HepG2 (cell line): Measurements from ENCODE around the gene ACADS. TPM values are rescaled to one million over a fixed set of nuclear protein-coding genes. Genes with fewer than 3 reads are reported as not detected.

Experiments used
- ATAC-seq: fragments of 200-7000 bp; cut with Tn5 transposase; 3 replicates; pipeline ENCODE4 v1.9.1; 2020; ENCODE audit warnings: mild to moderate bottlenecking, moderate library complexity
- BruUV-seq: library from RNA; stranded (reverse); fragments of 400-500 nt; replicated peaks from 2 replicates; lab custom pipeline; 2021; lab: Mats Ljungman, UMichigan
- CTCF ChIA-PET: fragments of 300-600 bp; formaldehyde crosslinking; extraction: SDS; loops from one replicate; lab custom pipeline; 2021; ENCODE audit warnings: low total read pairs, inconsistent platforms, low intra/inter-chr PET ratio; lab: Yijun Ruan, JAX
- POLR2A ChIA-PET: fragments of 350-600 bp; sonication (Branson Sonifier 250); formaldehyde crosslinking; loops from one replicate; lab custom pipeline; 2020; ENCODE audit warnings: antibody characterized with exemption, inconsistent platforms; lab: Yijun Ruan, JAX
- DNase-seq: peaks from one replicate; pipeline ENCODE4 v3.0.0-alpha.2; 2015; ENCODE audit warnings: low spot score
- FAIRE-seq: peaks from 3 replicates; lab custom pipeline; 2011; peaks lifted over from hg19 to GRCh38; lab: Jason Lieb, UNC
- H2AFZ ChIP-seq: one replicate; pipeline ENCODE4 v1.6.1; 2011; ENCODE audit warnings: low read length, inconsistent platforms
- H3K27ac ChIP-seq: fragments of 300-600 bp; 3 replicates; pipeline ENCODE4 v1.8.0; 2011; ENCODE audit warnings: mixed run types, mild to moderate bottlenecking, mixed read lengths, low read length, inconsistent platforms; ENCODE audit not compliant: insufficient read depth; ENCODE audit errors: extremely low read length
- H3K27me3 ChIP-seq, 2 experiments: fragments of 200-600 bp in 1 of 2; 2 replicates in 1 of 2; 3 replicates in 1 of 2; pipeline versions ENCODE4 v1.6.0 to v1.8.0; 2011; ENCODE audit warnings: low read length in 2 of 2, mild to moderate bottlenecking in 2 of 2, moderate library complexity in 2 of 2, inconsistent platforms in 1 of 2; ENCODE audit not compliant: insufficient read depth in 2 of 2, control insufficient read depth in 1 of 2
- H3K36me3 ChIP-seq, 2 experiments: fragments of 200-600 bp in 1 of 2; replicated peaks in 1 of 2; 2 replicates in 1 of 2; 3 replicates in 1 of 2; pipeline versions ENCODE4 v1.5.1 to v1.8.0; 2011; ENCODE audit warnings: low read length in 2 of 2, inconsistent platforms in 1 of 2; ENCODE audit not compliant: insufficient read depth in 2 of 2, control insufficient read depth in 1 of 2
- H3K4me1 ChIP-seq: 2 replicates; pipeline ENCODE4 v1.5.1; 2012; ENCODE audit warnings: low read length, inconsistent platforms; ENCODE audit not compliant: insufficient read depth
- H3K4me2 ChIP-seq: 2 replicates; pipeline ENCODE4 v1.6.0; 2011; ENCODE audit warnings: low read depth, low read length, inconsistent platforms
- H3K4me3 ChIP-seq, 3 experiments: fragments of 200-600 bp in 1 of 3; sonication (generic), shearing (Covaris generic) in 1 of 3; replicated peaks in 1 of 3; 2 replicates each; pipeline ENCODE4 v1.5.1; 2011 to 2016; ENCODE audit warnings: low read length in 3 of 3, inconsistent platforms in 2 of 3, low read depth in 2 of 3, mild to moderate bottlenecking in 2 of 3, control low read depth in 1 of 3, mixed read lengths in 1 of 3; ENCODE audit not compliant: insufficient read depth in 1 of 3
- H3K79me2 ChIP-seq: one replicate; pipeline ENCODE4 v1.6.1; 2011; ENCODE audit warnings: low read length, inconsistent platforms; ENCODE audit not compliant: insufficient read depth
- H3K9ac ChIP-seq: 2 replicates; pipeline ENCODE4 v1.6.0; 2011; ENCODE audit warnings: mild to moderate bottlenecking, low read depth, low read length, inconsistent platforms; ENCODE audit not compliant: insufficient read depth
- H3K9me3 ChIP-seq: 2 replicates; pipeline ENCODE4 v1.5.1; 2012; ENCODE audit warnings: mild to moderate bottlenecking, low read length
- H4K20me1 ChIP-seq: 2 replicates; pipeline ENCODE4 v1.6.0; 2011; ENCODE audit warnings: inconsistent platforms, mild to moderate bottlenecking, low read length, moderate library complexity; ENCODE audit not compliant: insufficient read depth
- PAF1 ChIP-seq: IDR thresholded peaks from 2 replicates; pipeline ENCODE4 v1.6.1; 2016; ENCODE audit warnings: missing genetic modification reagents, missing compliant biosample characterization
- PRDM15 ChIP-seq: sonication (generic); formaldehyde crosslinking; IDR thresholded peaks from 2 replicates; pipeline ENCODE4 v1.4.0; 2020; ENCODE audit warnings: missing genetic modification reagents
- TMF1 ChIP-seq: sonication (generic); formaldehyde crosslinking; IDR thresholded peaks from 2 replicates; pipeline ENCODE4 v1.8.1; 2022; ENCODE audit warnings: low read depth, missing genetic modification reagents
- ZBED4 ChIP-seq: sonication (generic); formaldehyde crosslinking; IDR thresholded peaks from 2 replicates; pipeline ENCODE4 v1.4.0; 2020; ENCODE audit warnings: missing genetic modification reagents, borderline replicate concordance
- ZFP91 ChIP-seq: sonication (generic); formaldehyde crosslinking; IDR thresholded peaks from 2 replicates; pipeline ENCODE4 v1.9.0; 2022; ENCODE audit warnings: missing genetic modification reagents, mild to moderate bottlenecking, borderline replicate concordance
- WGBS: methylation state at CpG from one replicate; pipeline ENCODE4 v1.1.6; 2017; ENCODE audit warnings: low lambda C conversion rate; 5-methylcytosine and 5-hydroxymethylcytosine counted together
- in situ Hi-C: cut with HindIII; loops from 2 replicates; pipeline ENCODE4 v1.10.0; 2017; ENCODE audit warnings: low pct_unique_long_range_greater_than_20kb; ENCODE audit not compliant: extremely low pct_ligation_motif_present
- intact Hi-C: fragments of 100-400 bp; cut with micrococcal nuclease; formaldehyde crosslinking; loops from one replicate; pipeline ENCODE4 v1.10.0; 2022; ENCODE audit not compliant: unreplicated experiment
- polyA plus RNA-seq, 8 experiments: library from polyadenylated mRNA; depleted of rRNA in 3 of 8; stranded (reverse) in 7 of 8; unstranded in 1 of 8; fragments of >200 nt; fragmentation: Illumina TruSeq in 4 of 8; extraction: Trizol in 4 of 8; gene quantifications; 2 replicates each; pipeline versions ENCODE4 v1.2.1 to v1.2.3, GENCODE V29; 2011 to 2016; ENCODE audit warnings: low read depth in 4 of 8, missing spikeins in 1 of 8, mixed read lengths in 1 of 8; ENCODE audit not compliant: insufficient read depth in 1 of 8
- total RNA-seq, 5 experiments: library from RNA; depleted of rRNA; stranded (reverse); fragments of >200 nt; fragmentation: Illumina TruSeq; extraction: Trizol; gene quantifications; 2 replicates each; pipeline ENCODE4 v1.2.3, GENCODE V29; 2016; ENCODE audit warnings: low read depth in 1 of 5

ACADS gene
- total and polyA plus RNA-seq, 2 of the 13 experiments (the other 11 are each of a cell fraction or from before 2014, with no cell fraction given), result 17.4 to 27.7 TPM

- TF ChIP-seq ZBED4 (peak; percentile 71; the same call in 1 of the 2 replicates), PAF1 (CRISPR knock-in tag) (no peak)
These were observed 16.1 kb downstream of the ACADS start (continued) for GRCh38 chr12:120741476-120742421.

GRCh38 chr12:120744922-120745493 is 19.4 kb downstream of the ACADS start:
- no peaks in the 10 kb centered on the region for H3K9me3 ChIP-seq
- no peaks in the 10 kb centered on the region for H4K20me1 ChIP-seq
- no peak overlapping the region for H2AFZ ChIP-seq
- H3K36me3 ChIP-seq, result no peaks in the 10 kb centered on the region
- WGBS, result 70% methylated on average over 9 of the region's 15 CpGs
- POLR2A ChIA-PET, result no interaction called here
- in situ Hi-C loops (no loop called here), intact Hi-C loops (no loop called here)
- ATAC-seq (no peak), FAIRE-seq (no peak), DNase-seq (no peak)
- CTCF ChIA-PET, result no interaction called here
- H3K9ac ChIP-seq, result no peak overlapping the region
- BruUV-seq, result no TSS peak
- H3K79me2 ChIP-seq, result no peaks in the 10 kb centered on the region
- H3K4me3 ChIP-seq, result no peak overlapping the region
- no peak overlapping the region for H3K4me2 ChIP-seq
- peak; percentile 40; the same call in 1 of the 2 replicates for TF ChIP-seq ZFP91 (CRISPR knock-in tag)
- TF ChIP-seq TMF1 (CRISPR knock-in tag), result no peak
- peak; percentile 86 for TF ChIP-seq PRDM15 (CRISPR knock-in tag)
- H3K27ac ChIP-seq, result no peak overlapping the region
- no peaks in the 10 kb centered on the region for H3K27me3 ChIP-seq
- H3K4me1 ChIP-seq, result peaks cover 32% of the 10 kb centered on the region
